SU-DHL-6 (cell line): ENCODE results near the gene ZFP36L2.

Experiments used
- H2AFZ ChIP-seq: fragments of 200-600 bp; sonication (generic); 2 replicates; pipeline ENCODE4 v1.6.1; 2014; ENCODE audit warnings: low read depth, mild to moderate bottlenecking, moderate library complexity, mixed read lengths, antibody characterized with exemption, low read length; ENCODE audit not compliant: severe bottlenecking
- H3F3A ChIP-seq: fragments of 200-600 bp; shearing (Covaris generic); 2 replicates; pipeline ENCODE4 v1.6.0; 2016; ENCODE audit warnings: antibody characterized with exemption, mild to moderate bottlenecking; ENCODE audit not compliant: insufficient read depth
- H3K27ac ChIP-seq: fragments of 200-600 bp; sonication (generic); 2 replicates; pipeline ENCODE4 v1.5.1; 2016; ENCODE audit warnings: low read depth, mild to moderate bottlenecking, low read length, moderate library complexity, mixed read lengths
- H3K27me3 ChIP-seq: fragments of 200-600 bp; sonication (generic), shearing (Covaris generic); 2 replicates; pipeline ENCODE4 v1.6.0; 2014; ENCODE audit warnings: mild to moderate bottlenecking, low read length
- H3K36me3 ChIP-seq: fragments of 200-600 bp; sonication (generic); 2 replicates; pipeline ENCODE4 v1.6.1; 2014; ENCODE audit warnings: mild to moderate bottlenecking, low read length, mixed read lengths
- H3K4me2 ChIP-seq: fragments of 300-600, 200-600 bp; shearing (Covaris generic), sonication (generic); 2 replicates; pipeline ENCODE4 v1.6.0; 2014; ENCODE audit warnings: low read length, low read depth, mild to moderate bottlenecking; ENCODE audit not compliant: poor library complexity, severe bottlenecking
- H3K4me3 ChIP-seq: fragments of 200-600 bp; sonication (generic); 2 replicates; pipeline ENCODE4 v1.5.1; 2014; ENCODE audit warnings: antibody characterized with exemption, low read length, mild to moderate bottlenecking, mixed read lengths; ENCODE audit not compliant: insufficient read depth, poor library complexity, severe bottlenecking
- H3K79me2 ChIP-seq: fragments of 200-600 bp; sonication (generic); 2 replicates; pipeline ENCODE4 v1.6.1; 2014; ENCODE audit warnings: mild to moderate bottlenecking, low read length, moderate library complexity; ENCODE audit not compliant: insufficient read depth
- H3K9ac ChIP-seq: fragments of 200-600 bp; sonication (generic); 2 replicates; pipeline ENCODE4 v1.7.0; 2014; ENCODE audit warnings: mild to moderate bottlenecking, low read length
- H3K9me2 ChIP-seq: fragments of 200-600 bp; sonication (generic); replicated peaks from 2 replicates; pipeline ENCODE4 v1.6.1; 2014; ENCODE audit warnings: low read length; ENCODE audit not compliant: insufficient read depth
- H3K9me3 ChIP-seq: fragments of 200-600 bp; sonication (generic); 2 replicates; pipeline ENCODE4 v1.6.1; 2014; ENCODE audit warnings: low read length, mixed read lengths; ENCODE audit not compliant: insufficient read depth
- H4K20me1 ChIP-seq: fragments of 200-600 bp; sonication (generic); 2 replicates; pipeline ENCODE4 v1.6.1; 2014; ENCODE audit warnings: low read depth, mild to moderate bottlenecking, antibody characterized with exemption, low read length, moderate library complexity, mixed read lengths
- EZH2phosphoT487 ChIP-seq: fragments of 200-600 bp; sonication (generic), shearing (Covaris generic); conservative IDR thresholded peaks from 2 replicates; pipeline ENCODE4 v1.6.1; 2018; ENCODE audit warnings: mild to moderate bottlenecking, antibody characterized with exemption, low read length, moderate library complexity, mixed read lengths
- TF ChIP-seq, protein P1 (sequence below): fragments of 200-600 bp; sonication (generic); IDR thresholded peaks from one replicate; pipeline ENCODE4 v1.5.1; 2017; ENCODE audit warnings: antibody characterized with exemption, mild to moderate bottlenecking, low read length, moderate library complexity; ENCODE audit not compliant: insufficient read depth, poor library complexity, severe bottlenecking

ZFP36L2 gene

DNA sequence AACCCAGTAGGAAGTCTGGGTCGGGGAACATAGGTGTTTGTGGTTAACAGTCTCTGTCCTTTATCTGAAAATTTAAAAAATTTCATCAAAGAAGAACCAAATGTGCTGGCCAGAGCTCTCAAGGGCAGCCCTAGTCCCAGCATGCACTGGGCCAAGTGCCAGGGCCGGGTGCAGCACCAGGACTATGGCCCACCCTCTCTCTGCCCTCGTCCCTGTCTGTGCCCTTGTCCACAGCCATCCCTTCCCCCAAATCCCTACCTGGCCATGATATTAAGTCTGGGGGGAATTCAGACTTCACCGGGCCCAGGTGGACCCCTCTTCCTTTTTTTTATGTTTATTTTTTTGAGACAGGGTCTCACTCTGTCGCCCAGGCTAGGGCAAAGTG is 14.4 kb upstream of the ZFP36L2 start:
- Histone ChIP-seq H3K9me2 (no peaks in the 10 kb centered on the region), H3K79me2 (no peaks in the 10 kb centered on the region), H3K27ac (no peak overlapping the region), H3K27me3 (no peaks in the 10 kb centered on the region), H3F3A (no peaks in the 10 kb centered on the region), H2AFZ (no peak overlapping the region), H3K9me3 (no peaks in the 10 kb centered on the region), H3K4me2 (no peak overlapping the region), H3K9ac (no peak overlapping the region), H3K4me3 (no peak overlapping the region), H3K36me3 (no peaks in the 10 kb centered on the region), H4K20me1 (no peaks in the 10 kb centered on the region)
- TF ChIP-seq, protein P1, sequence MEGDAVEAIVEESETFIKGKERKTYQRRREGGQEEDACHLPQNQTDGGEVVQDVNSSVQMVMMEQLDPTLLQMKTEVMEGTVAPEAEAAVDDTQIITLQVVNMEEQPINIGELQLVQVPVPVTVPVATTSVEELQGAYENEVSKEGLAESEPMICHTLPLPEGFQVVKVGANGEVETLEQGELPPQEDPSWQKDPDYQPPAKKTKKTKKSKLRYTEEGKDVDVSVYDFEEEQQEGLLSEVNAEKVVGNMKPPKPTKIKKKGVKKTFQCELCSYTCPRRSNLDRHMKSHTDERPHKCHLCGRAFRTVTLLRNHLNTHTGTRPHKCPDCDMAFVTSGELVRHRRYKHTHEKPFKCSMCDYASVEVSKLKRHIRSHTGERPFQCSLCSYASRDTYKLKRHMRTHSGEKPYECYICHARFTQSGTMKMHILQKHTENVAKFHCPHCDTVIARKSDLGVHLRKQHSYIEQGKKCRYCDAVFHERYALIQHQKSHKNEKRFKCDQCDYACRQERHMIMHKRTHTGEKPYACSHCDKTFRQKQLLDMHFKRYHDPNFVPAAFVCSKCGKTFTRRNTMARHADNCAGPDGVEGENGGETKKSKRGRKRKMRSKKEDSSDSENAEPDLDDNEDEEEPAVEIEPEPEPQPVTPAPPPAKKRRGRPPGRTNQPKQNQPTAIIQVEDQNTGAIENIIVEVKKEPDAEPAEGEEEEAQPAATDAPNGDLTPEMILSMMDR: no peak
- TF ChIP-seq EZH2phosphoT487: no peak

DNA sequence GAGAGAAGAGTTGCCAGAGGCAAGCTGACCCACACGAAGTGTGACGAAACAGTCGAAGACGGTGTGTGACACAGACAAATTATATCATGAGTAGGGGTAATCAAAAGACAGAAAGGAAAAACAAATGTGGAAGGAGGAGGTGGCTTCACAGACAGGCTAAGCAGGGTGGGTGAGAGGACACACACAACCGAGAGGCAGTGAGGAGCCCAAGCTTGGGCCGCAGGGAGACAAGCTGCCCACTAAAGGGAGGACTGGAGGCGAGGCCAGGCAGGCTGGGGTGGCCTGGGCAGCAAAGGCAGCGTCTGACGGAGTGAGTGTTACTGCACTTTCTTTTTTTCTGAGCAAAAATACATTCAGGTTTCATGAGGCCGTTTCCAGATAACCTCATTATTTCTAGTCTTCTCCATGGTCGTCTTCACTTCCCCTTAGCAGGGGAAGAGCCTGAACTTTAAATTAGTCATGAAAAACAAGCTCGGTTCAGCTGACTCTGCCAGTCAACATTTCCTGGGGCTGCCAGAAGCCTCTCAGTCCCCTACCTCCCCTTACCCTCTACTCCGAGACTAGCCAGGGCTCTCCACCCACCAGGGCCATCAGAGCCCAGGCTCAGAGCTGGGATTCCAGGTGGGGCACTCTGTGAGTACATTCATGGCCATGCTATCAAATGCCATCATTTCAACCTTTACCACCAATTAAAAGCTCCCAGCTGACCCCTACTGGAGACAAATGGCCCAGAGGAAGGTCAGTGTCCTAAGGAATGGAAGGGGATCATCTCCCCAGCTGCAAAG is 13.8 kb upstream of the ZFP36L2 start:
- Histone ChIP-seq H3K9me3 (no peaks in the 10 kb centered on the region), H2AFZ (no peak overlapping the region), H3K27ac (no peak overlapping the region), H3F3A (no peaks in the 10 kb centered on the region), H3K4me2 (no peak overlapping the region), H3K27me3 (no peaks in the 10 kb centered on the region), H3K9me2 (no peaks in the 10 kb centered on the region), H3K36me3 (no peaks in the 10 kb centered on the region), H4K20me1 (no peaks in the 10 kb centered on the region), H3K9ac (no peak overlapping the region), H3K4me3 (no peak overlapping the region), H3K79me2 (no peaks in the 10 kb centered on the region)
- no peak for TF ChIP-seq EZH2phosphoT487
- TF ChIP-seq, protein P1: no peak

DNA sequence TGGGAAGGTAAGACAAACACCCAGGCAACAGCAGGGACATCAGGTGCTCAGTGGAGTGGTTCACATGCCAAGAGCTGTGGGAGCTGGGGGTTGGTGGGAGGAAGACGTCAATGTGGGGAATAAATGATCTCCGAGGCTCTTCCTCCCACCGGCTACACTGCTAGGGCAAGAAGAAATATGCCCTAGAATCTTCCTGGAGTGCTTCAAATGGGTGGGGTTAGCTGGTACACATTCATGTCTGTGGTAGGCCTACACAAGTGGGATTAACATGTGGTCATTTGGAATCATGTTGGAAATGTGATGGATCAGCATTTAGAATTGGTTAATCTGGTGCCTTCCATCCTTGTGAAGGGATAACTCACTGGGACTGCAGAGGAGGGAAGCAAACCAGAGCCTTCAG is 12.4 kb upstream of the ZFP36L2 start:
- no peak for TF ChIP-seq EZH2phosphoT487
- TF ChIP-seq, protein P1: no peak
- Histone ChIP-seq H3K9ac (no peak overlapping the region), H3K27ac (no peak overlapping the region), H3K9me2 (no peaks in the 10 kb centered on the region), H3K36me3 (no peaks in the 10 kb centered on the region), H3K4me3 (no peak overlapping the region), H3K79me2 (no peaks in the 10 kb centered on the region), H3F3A (no peaks in the 10 kb centered on the region), H3K4me2 (no peak overlapping the region), H4K20me1 (no peaks in the 10 kb centered on the region), H2AFZ (no peak overlapping the region), H3K9me3 (no peaks in the 10 kb centered on the region), H3K27me3 (no peaks in the 10 kb centered on the region)
